CD4-positive, alpha-beta T cell treated with Interleukin-17A for 1 hour (primary cell): ENCODE results near the gene CLCN5.

Experiments used
- DNase-seq: peaks from one replicate; pipeline ENCODE4 v3.0.0-alpha.2; 2020

The CLCN5 gene

GRCh38 chrX:49922291-49923241 is at the start of gene CLCN5:
Gene CLCN5, plus strand, starts transcription at chrX:49922596. Its CDS starts 2,703 bp downstream, at chrX:49925299.
- DNase-seq: peak; percentile 96

- DNase-seq: peak; percentile 54
These were observed 45.6 kb upstream of the CLCN5 start for GRCh38 chrX:49876750-49877149.

- no peak for DNase-seq
These were observed 44.8 kb upstream of the CLCN5 start for GRCh38 chrX:49877397-49878101.

- no peak for DNase-seq
These were observed 44.1 kb upstream of the CLCN5 start for GRCh38 chrX:49878128-49878833.

- DNase-seq: peak; percentile 89
These were observed 43.4 kb upstream of the CLCN5 start, which contains the start of gene USP27X for GRCh38 chrX:49878834-49879655. Gene USP27X, plus strand, starts transcription at chrX:49879484. Its CDS starts 824 bp downstream, at chrX:49880308.

- DNase-seq: no peak
These were observed 42.6 kb upstream of the CLCN5 start for GRCh38 chrX:49879656-49880277.

GRCh38 chrX:49880668-49881067 is 41.7 kb upstream of the CLCN5 start:
- DNase-seq: no peak

- DNase-seq: peak; percentile 61
These were observed 38.0 kb upstream of the CLCN5 start for GRCh38 chrX:49884290-49884862.

- DNase-seq: no peak
These were observed 29.9 kb upstream of the CLCN5 start for GRCh38 chrX:49892542-49892941.

GRCh38 chrX:49896951-49897350 is 25.4 kb upstream of the CLCN5 start:
- DNase-seq: no peak

GRCh38 chrX:49901048-49901447 is 21.3 kb upstream of the CLCN5 start:
- no peak for DNase-seq

GRCh38 chrX:49910344-49910743 is 12.1 kb upstream of the CLCN5 start:
- no peak for DNase-seq

- DNase-seq: no peak
These were observed 10.3 kb upstream of the CLCN5 start for GRCh38 chrX:49912086-49912485.

- no peak for DNase-seq
These were observed 9.5 kb upstream of the CLCN5 start for GRCh38 chrX:49912861-49913260.

GRCh38 chrX:49915361-49916222 is 6.8 kb upstream of the CLCN5 start:
- DNase-seq: peak; percentile 69

GRCh38 chrX:49919617-49920016 is 2.8 kb upstream of the CLCN5 start:
- DNase-seq: peak; percentile 35

- no peak for DNase-seq
These were observed 1.3 kb upstream of the CLCN5 start for GRCh38 chrX:49921109-49921508.

- DNase-seq: no peak
These were observed 2.8 kb downstream of the CLCN5 start for GRCh38 chrX:49925176-49925575.

GRCh38 chrX:49930039-49930438 is 7.6 kb downstream of the CLCN5 start:
- no peak for DNase-seq

- DNase-seq: no peak
These were observed 10.4 kb downstream of the CLCN5 start for GRCh38 chrX:49932791-49933190.
